Islet of Langerhans (tissue), 1 donor: ENCODE data around the gene FGFBP1.

ENCODE experiments used
- FAIRE-seq: peaks from one replicate; lab custom pipeline; 2011; peaks lifted over from hg19 to GRCh38; lab: Jason Lieb, UNC

The FGFBP1 gene

DNA sequence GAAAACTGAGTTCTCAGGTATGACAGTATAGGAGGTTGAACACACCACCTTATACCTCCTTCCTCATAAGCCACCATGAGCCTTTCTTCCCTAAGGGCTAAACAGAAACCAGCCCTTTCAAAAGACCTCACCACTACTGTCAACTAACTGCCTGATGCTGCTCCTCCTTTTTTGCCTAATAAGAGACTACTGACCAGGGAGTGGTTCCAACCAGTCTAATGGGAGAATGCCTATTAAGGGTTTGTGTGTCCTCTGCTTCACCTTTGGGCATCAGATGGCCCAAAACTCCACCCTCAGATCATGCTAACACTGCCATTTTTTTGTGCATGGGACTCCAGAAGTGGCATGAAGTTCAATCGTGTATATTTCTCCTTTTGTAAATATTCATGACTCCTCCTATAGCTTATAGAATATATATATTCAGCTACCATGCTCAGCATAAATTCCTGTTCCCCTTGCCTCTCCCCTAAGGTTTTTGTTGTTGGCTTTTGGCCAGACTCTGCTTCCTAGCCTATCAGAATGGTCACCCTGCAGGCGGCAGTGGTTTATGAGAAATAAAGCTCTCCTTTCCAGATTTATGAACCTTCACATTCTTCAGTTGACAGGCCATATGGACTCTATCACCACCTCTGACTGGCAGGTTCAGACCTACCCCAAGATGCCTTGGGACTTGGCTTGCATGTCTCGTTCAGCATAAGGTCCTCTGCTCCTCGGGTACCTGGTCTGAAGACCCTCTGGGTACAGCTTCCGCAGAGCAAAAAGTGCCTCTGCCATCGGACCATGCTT, 28.2 kb downstream of the FGFBP1 start:
- FAIRE-seq: no peak

- FAIRE-seq: no peak
Observed at GRCh38 chr4:15907430-15907829, 31.1 kb downstream of the FGFBP1 start.

- FAIRE-seq: no peak
Observed at GRCh38 chr4:15906020-15906443, 32.5 kb downstream of the FGFBP1 start.

DNA sequence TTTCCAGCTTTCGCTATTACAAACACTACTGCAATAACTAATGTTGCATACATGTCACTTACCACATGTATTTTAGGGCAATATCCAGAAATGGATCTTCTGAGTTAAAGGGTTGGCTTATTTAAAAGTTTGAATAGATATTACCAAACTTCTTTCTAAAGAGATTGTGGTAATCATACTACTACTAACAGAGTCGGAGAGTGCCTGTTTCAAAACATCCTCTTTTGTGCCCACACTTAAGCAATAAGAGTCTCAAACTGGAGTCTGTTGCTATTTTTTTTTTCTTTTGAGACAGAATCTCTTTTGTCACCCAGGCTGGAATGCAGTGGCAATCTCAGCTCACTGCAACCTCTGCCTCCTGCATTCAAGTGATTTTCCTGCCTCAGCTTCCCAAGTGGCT, 35.8 kb downstream of the FGFBP1 start:
- FAIRE-seq: no peak

GRCh38 chr4:15901998-15902397, 36.5 kb downstream of the FGFBP1 start:
- FAIRE-seq: no peak

- no peak for FAIRE-seq
Observed at GRCh38 chr4:15901007-15901406, 37.5 kb downstream of the FGFBP1 start.

DNA sequence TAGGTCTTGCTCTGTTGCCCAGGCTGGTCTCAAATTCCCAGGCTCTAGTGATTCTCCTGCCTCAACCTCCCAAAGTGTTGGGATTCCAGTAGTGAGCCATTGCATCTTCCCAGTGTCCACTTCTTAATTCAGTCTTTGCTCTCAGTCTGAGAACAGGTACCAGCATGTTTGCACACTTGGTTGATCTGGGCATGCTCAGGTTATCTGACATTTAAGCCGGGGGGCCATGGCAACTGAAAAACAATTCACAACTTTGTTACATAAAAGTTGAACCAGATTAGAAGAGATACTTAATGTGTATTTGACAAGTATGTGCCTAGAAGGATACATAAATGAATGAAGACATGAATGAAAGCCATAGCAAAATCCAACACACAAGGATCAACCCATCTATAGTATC, 39.0 kb downstream of the FGFBP1 start:
- no peak for FAIRE-seq

DNA sequence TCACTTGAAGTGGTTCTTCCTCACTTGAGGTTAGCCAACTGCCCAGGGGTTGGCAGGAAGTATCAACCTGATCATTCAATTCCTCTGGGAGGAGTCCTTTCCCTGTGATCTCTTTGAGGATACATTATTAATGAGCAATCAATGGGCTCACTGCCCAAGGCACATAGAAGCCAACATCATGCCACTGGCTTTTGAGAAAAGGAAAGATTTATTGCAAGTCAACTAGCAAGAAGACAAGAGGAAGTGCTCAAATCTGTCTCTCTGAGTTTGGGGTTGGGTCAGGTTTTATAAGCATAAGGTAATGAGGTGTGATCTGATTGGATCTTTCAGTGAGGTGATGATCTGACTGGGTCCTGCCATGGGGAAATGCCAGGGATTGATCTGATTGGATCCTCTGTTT, 39.6 kb downstream of the FGFBP1 start:
- FAIRE-seq: no peak

GRCh38 chr4:15897577-15897976, 41.0 kb downstream of the FGFBP1 start:
- FAIRE-seq: no peak

GRCh38 chr4:15894921-15895916, 43.3 kb downstream of the FGFBP1 start:
- no peak for FAIRE-seq

DNA sequence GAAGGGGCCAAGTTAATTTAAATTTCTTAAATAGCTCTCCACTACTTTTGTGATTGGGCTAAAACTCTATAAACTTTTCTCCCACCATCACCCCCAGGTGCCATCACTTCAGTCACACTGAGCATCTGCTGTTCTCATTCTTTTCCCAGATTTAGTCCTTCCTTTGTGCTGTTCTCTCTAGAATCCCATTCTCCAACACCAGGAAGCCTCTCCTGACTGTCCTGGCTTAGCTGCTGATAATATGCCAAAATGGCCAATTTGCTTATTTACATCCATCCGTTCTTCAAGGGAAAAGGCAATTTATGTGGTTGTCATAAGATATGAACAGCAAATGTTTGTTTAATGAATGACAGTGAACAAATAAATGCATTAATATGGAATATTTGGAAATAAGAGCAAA, 44.1 kb downstream of the FGFBP1 start:
- FAIRE-seq: no peak

DNA sequence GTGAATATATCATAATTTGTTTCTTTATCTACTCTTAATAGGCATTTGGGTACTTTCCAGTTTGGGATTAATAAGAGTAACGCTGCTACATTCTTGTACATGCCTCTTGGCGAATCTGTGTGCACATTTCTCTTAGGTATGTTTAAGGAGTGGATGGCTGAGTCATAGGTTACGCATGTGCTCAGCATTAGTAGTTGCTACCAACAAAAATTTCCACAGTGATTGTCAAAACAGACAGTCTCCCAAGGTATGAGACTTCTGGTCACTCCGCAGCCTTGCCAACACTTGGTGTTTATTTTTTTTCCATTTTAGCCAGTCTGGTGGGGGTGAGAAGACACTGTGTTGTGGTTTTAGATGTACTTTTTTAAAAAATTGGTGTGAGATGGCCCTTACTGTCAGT, 44.6 kb downstream of the FGFBP1 start:
- no peak for FAIRE-seq

GRCh38 chr4:15891312-15891711, 47.2 kb downstream of the FGFBP1 start:
- no peak for FAIRE-seq

DNA sequence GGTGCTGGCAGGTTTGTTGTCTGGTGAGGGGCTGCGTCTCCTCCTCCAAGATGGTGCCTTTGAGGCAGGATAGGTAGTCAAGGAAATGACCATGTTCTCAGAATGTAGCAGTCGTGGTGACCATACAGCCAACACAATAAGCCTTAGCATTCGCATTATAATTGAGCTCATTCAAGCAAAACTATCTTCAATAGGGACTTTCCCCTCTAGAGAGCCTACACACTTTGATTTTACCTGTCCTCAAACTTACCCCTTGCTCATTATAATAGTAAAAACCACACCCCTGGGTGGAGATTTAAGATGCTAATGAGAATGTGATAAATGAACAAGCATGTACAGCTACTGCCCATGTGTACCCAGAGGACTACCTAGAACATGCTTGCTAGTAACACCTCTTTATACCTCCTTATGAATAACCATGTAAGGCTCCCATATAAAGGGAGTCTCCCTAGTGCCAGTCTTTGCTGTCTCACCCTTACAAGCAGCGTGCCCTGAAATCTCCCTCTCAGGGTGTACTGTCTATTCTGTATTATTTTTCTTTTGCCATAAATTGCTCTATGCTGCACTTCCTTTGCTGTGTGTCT, 48.2 kb downstream of the FGFBP1 start:
- FAIRE-seq: no peak

- no peak for FAIRE-seq
Observed at GRCh38 chr4:15888515-15888914, 50.0 kb downstream of the FGFBP1 start.
